ENCODE results near the gene RAB18.

DNA sequence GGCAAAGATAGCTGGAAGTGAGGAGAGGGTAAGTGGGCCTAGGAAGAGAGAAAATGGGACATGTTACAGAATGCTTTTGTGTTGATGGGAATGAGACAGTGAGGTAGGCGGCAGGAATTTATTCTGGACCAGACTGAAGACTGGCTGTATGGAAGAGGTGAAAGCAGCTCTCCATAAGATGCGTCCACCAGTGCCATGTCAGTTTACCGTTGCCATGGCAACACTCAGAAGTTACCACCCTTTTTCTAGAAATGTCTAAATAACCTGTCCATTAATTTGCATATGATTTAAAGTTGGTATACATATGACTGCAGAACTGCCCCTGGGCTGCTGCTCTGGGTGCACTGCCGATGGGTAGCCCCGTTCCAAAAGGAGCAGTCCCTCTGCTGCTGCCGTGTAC, 46.7 kb downstream of the RAB18 start:
- TF ChIP-seq POLR2AphosphoS5 (IDR thresholded peaks at IDR 0.05; ENCODE audit: low read depth, low read length) (no peak), POLR2A (IDR thresholded peaks at IDR 0.05; ENCODE audit: low read depth, low read length) (no peak), TAF1 (IDR thresholded peaks at IDR 0.05; ENCODE audit: borderline replicate concordance, low read depth, low read length) (no peak)
